GM12878 (cell line): ENCODE results near the gene DAZAP1. TPM values are rescaled to one million over a fixed set of nuclear protein-coding genes. Genes with fewer than 3 reads are reported as not detected.
A peak's percentile ranks its signal among the peaks of the same experiment; 100 is the strongest.

Experiments
- ATF7 ChIP-seq: fragments of 450-650 bp; IDR thresholded peaks from 2 replicates; pipeline ENCODE4 v1.6.1; 2016; ENCODE audit warnings: low read depth, mild to moderate bottlenecking
- BACH1 ChIP-seq: fragments of 450-650 bp; IDR thresholded peaks from 2 replicates; pipeline ENCODE4 v1.6.1; 2017; ENCODE audit warnings: mild to moderate bottlenecking, borderline replicate concordance
- BMI1 ChIP-seq: fragments of 450-650 bp; IDR thresholded peaks from 2 replicates; pipeline ENCODE4 v1.6.1; 2016; ENCODE audit warnings: mild to moderate bottlenecking, moderate library complexity, borderline replicate concordance
- CBFB ChIP-seq: IDR thresholded peaks from 2 replicates; pipeline ENCODE4 v1.6.1; 2016; ENCODE audit warnings: antibody characterized with exemption, low read depth
- CBX3 ChIP-seq: fragments of 200-600 bp; sonication (generic); IDR thresholded peaks from 2 replicates; pipeline ENCODE4 v1.6.1; 2016; ENCODE audit warnings: low read depth, borderline replicate concordance
- ETV6 ChIP-seq, 2 experiments: fragments of 450-650 bp in 1 of 2; IDR thresholded peaks in 1 of 2; conservative IDR thresholded peaks in 1 of 2; 2 replicates each; pipeline ENCODE4 v1.6.1; 2014; ENCODE audit warnings: antibody characterized with exemption in 1 of 2, borderline replicate concordance in 1 of 2, low read depth in 1 of 2, mild to moderate bottlenecking in 1 of 2, moderate library complexity in 1 of 2
- GABPA ChIP-seq: IDR thresholded peaks from 2 replicates; pipeline ENCODE4 v1.6.1; 2014; ENCODE audit warnings: antibody characterized with exemption, low read depth, mild to moderate bottlenecking, inconsistent platforms
- HCFC1 ChIP-seq: fragments of 150-350 bp; IDR thresholded peaks from 2 replicates; pipeline ENCODE4 v1.6.1; 2014; ENCODE audit warnings: low read length
- JUND ChIP-seq: IDR thresholded peaks from 2 replicates; pipeline ENCODE4 v1.6.1; 2012; ENCODE audit warnings: low read depth, mild to moderate bottlenecking, low read length, improper control_type of control experiment, moderate library complexity
- KAT2A ChIP-seq: conservative IDR thresholded peaks from 2 replicates; pipeline ENCODE4 v1.6.1; 2011; ENCODE audit warnings: low read depth, low read length; ENCODE audit not compliant: control insufficient read depth
- MTA2 ChIP-seq: fragments of 450-650 bp; IDR thresholded peaks from 2 replicates; pipeline ENCODE4 v1.6.1; 2016; ENCODE audit warnings: low read depth, mild to moderate bottlenecking, moderate library complexity
- MXI1 ChIP-seq: fragments of 150-350 bp; IDR thresholded peaks from 2 replicates; pipeline ENCODE4 v1.6.1; 2011; ENCODE audit warnings: low read depth, mild to moderate bottlenecking, inconsistent platforms, low read length, improper control_type of control experiment
- NFXL1 ChIP-seq: fragments of 450-650 bp; IDR thresholded peaks from 2 replicates; pipeline ENCODE4 v1.6.1; 2017; ENCODE audit warnings: antibody characterized with exemption, mild to moderate bottlenecking, borderline replicate concordance
- NKRF ChIP-seq: fragments of 450-650 bp; conservative IDR thresholded peaks from 2 replicates; pipeline ENCODE4 v1.6.1; 2017; ENCODE audit warnings: mild to moderate bottlenecking, moderate library complexity
- POU2F2 ChIP-seq: IDR thresholded peaks from 3 replicates; pipeline ENCODE4 v1.6.1; 2011; ENCODE audit warnings: low read depth, mild to moderate bottlenecking, low read length, borderline replicate concordance
- RBBP5 ChIP-seq: fragments of 200-600 bp; sonication (generic); conservative IDR thresholded peaks from 2 replicates; pipeline ENCODE4 v1.6.1; 2016
- RUNX3 ChIP-seq: IDR thresholded peaks from 2 replicates; pipeline ENCODE4 v1.6.1; 2012; ENCODE audit warnings: low read length, inconsistent platforms
- SPI1 ChIP-seq: IDR thresholded peaks from 2 replicates; pipeline ENCODE4 v1.6.1; 2011; ENCODE audit warnings: low read depth, mild to moderate bottlenecking, low read length, moderate library complexity, borderline replicate concordance; ENCODE audit not compliant: insufficient read depth
- SRF ChIP-seq, 2 experiments: IDR thresholded peaks; 2 replicates each; pipeline ENCODE4 v1.6.1; 2011; ENCODE audit warnings: low read depth in 2 of 2, low read length in 2 of 2, mild to moderate bottlenecking in 1 of 2, moderate library complexity in 1 of 2
- SUPT20H ChIP-seq: IDR thresholded peaks from 2 replicates; pipeline ENCODE4 v1.6.1; 2011; ENCODE audit warnings: low read depth, mild to moderate bottlenecking, low read length, moderate library complexity, borderline replicate concordance; ENCODE audit not compliant: control insufficient read depth
- TBL1XR1 ChIP-seq: IDR thresholded peaks from 2 replicates; pipeline ENCODE4 v1.6.1; 2012; ENCODE audit warnings: low read depth, low read length, improper control_type of control experiment
- TCF3 ChIP-seq: IDR thresholded peaks from 2 replicates; pipeline ENCODE4 v1.6.1; 2012; ENCODE audit warnings: low read depth, mild to moderate bottlenecking, low read length, borderline replicate concordance; ENCODE audit not compliant: insufficient read depth
- TCF7 ChIP-seq: IDR thresholded peaks from 2 replicates; pipeline ENCODE4 v1.6.1; 2014; ENCODE audit warnings: antibody characterized with exemption, borderline replicate concordance
- ZBED1 ChIP-seq: IDR thresholded peaks from 2 replicates; pipeline ENCODE4 v1.6.1; 2016; ENCODE audit warnings: borderline replicate concordance
- ZZZ3 ChIP-seq: IDR thresholded peaks from 2 replicates; pipeline ENCODE4 v1.6.1; 2011; ENCODE audit warnings: low read depth; ENCODE audit not compliant: control insufficient read depth, insufficient read length
- polyA plus RNA-seq, 11 experiments: library from polyadenylated mRNA; depleted of rRNA in 4 of 11; unstranded in 6 of 11; stranded (reverse) in 5 of 11; fragments of >200 nt; fragmentation: Nextera tagmentation in 4 of 11; fragmentation: Illumina TruSeq in 1 of 11; extraction: Ambion mirVana in 4 of 11; extraction: Trizol in 1 of 11; gene quantifications; 1 replicate in 1 of 11; 2 replicates in 10 of 11; pipeline versions ENCODE4 v1.2.1 to v1.2.3, GENCODE V29; 2011 to 2016; ENCODE audit warnings: inconsistent platforms in 2 of 11, missing spikeins in 2 of 11, low read depth in 1 of 11
- total RNA-seq, 4 experiments: library from RNA; depleted of rRNA in 3 of 4; stranded (reverse); fragments of >200 nt in 3 of 4; fragmentation: Illumina TruSeq in 1 of 4; extraction: Trizol in 1 of 4; gene quantifications; 2 replicates each; pipeline versions ENCODE4 v1.2.1 to v1.2.3, GENCODE V29; 2013 to 2021
- TF ChIP-seq, protein P1 (sequence below): fragments of 450-650 bp; formaldehyde crosslinking; IDR thresholded peaks from 2 replicates; pipeline ENCODE4 v1.4.0; 2022; ENCODE audit warnings: mild to moderate bottlenecking, moderate library complexity

DAZAP1 gene
- total and polyA plus RNA-seq, 10 of the 15 experiments (the other 5 are each of a cell fraction or from before 2014, with no cell fraction given) = 9.9 to 240 (median 92.3) TPM

GRCh38 chr19:1438035-1438932, 30.9 kb downstream of the DAZAP1 start, which contains the start of gene RPS15 (continued):
- peak; percentile 97; the same call in 1 of the 2 replicates for TF ChIP-seq RBBP5
- peak; percentile 94 for TF ChIP-seq BACH1
- TF ChIP-seq ZZZ3 = no peak
- peak; percentile 88 for TF ChIP-seq ZBED1
- peak; percentile 71 for TF ChIP-seq HCFC1
- no peak for TF ChIP-seq TCF7
- no peak for TF ChIP-seq ATF7
- peak; percentile 41; the same call in 1 of the 2 replicates for TF ChIP-seq RUNX3
- TF ChIP-seq POU2F2 = peak; percentile 93
- TF ChIP-seq CBFB = peak; percentile 93
- TF ChIP-seq SPI1 = peak; percentile 84; the same call in 1 of the 2 replicates
- TF ChIP-seq, protein P1, sequence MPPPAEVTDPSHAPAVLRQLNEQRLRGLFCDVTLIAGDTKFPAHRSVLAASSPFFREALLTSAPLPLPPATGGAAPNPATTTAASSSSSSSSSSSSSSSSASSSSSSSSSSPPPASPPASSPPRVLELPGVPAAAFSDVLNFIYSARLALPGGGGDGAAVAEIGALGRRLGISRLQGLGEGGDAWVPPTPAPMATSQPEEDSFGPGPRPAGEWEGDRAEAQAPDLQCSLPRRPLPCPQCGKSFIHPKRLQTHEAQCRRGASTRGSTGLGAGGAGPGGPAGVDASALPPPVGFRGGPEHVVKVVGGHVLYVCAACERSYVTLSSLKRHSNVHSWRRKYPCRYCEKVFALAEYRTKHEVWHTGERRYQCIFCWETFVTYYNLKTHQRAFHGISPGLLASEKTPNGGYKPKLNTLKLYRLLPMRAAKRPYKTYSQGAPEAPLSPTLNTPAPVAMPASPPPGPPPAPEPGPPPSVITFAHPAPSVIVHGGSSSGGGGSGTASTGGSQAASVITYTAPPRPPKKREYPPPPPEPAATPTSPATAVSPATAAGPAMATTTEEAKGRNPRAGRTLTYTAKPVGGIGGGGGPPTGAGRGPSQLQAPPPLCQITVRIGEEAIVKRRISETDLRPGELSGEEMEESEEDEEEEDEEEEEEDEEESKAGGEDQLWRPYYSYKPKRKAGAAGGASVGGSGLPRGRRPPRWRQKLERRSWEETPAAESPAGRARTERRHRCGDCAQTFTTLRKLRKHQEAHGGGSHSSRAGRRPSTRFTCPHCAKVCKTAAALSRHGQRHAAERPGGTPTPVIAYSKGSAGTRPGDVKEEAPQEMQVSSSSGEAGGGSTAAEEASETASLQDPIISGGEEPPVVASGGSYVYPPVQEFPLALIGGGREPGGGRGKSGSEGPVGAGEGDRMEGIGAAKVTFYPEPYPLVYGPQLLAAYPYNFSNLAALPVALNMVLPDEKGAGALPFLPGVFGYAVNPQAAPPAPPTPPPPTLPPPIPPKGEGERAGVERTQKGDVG (CRISPR knock-in tag) = no peak
- TF ChIP-seq KAT2A = peak; percentile 89; the same call in 1 of the 2 replicates
- TF ChIP-seq TBL1XR1 = no peak
- TF ChIP-seq SUPT20H = no peak
- peak; percentile 84; the same call in 1 of the 2 replicates for TF ChIP-seq TCF3
- TF ChIP-seq JUND = no peak
- no peak for TF ChIP-seq ETV6 (conservative IDR thresholded peaks at IDR 0.05 in 1 of 2, IDR thresholded peaks at IDR 0.05 in 1 of 2; ENCODE audit: borderline replicate concordance in 1 of 2, low read depth in 1 of 2)
- TF ChIP-seq MXI1 = peak; percentile 96
- TF ChIP-seq CBX3 = no peak
- no peak for TF ChIP-seq MTA2
- TF ChIP-seq NKRF = peak; percentile 93
- TF ChIP-seq NFXL1 = no peak
- peak; percentile 88 for TF ChIP-seq GABPA
- TF ChIP-seq SRF (IDR thresholded peaks at IDR 0.05; ENCODE audit: low read depth in 2 of 2, low read length in 2 of 2) = peak in 1 of 2 experiments; percentile 52; a peak in 1 of 4 replicates
- no peak for TF ChIP-seq BMI1
